Smooth muscle cell (in vitro differentiated cells): ENCODE measurements around the gene PHRF1. TPM values are rescaled to one million over a fixed set of nuclear protein-coding genes. Genes with fewer than 3 reads are reported as not detected.

Experiments used
- DNase-seq: peaks from one replicate; lab custom pipeline; 2025; ENCODE audit not compliant: unreplicated experiment; lab: John Stamatoyannopoulos, UW
- H2AFZ ChIP-seq: fragments of 200-600 bp; sonication (generic); 2 replicates; pipeline ENCODE4 v1.6.0; 2016; ENCODE audit warnings: antibody characterized with exemption, low read depth, mild to moderate bottlenecking
- H3F3A ChIP-seq: fragments of 200-600 bp; sonication (generic); 2 replicates; pipeline ENCODE4 v1.6.0; 2017; ENCODE audit warnings: antibody characterized with exemption, low read depth
- H3K27ac ChIP-seq: fragments of 200-600 bp; sonication (generic); 2 replicates; pipeline ENCODE4 v1.5.1; 2016; ENCODE audit warnings: low read depth, mild to moderate bottlenecking
- H3K27me3 ChIP-seq: fragments of 200-600 bp; sonication (generic); 2 replicates; pipeline ENCODE4 v1.6.1; 2016; ENCODE audit warnings: low read depth, mild to moderate bottlenecking
- H3K36me3 ChIP-seq: fragments of 200-600 bp; sonication (generic); 2 replicates; pipeline ENCODE4 v1.5.1; 2016; ENCODE audit warnings: low read depth
- H3K4me1 ChIP-seq: fragments of 200-600 bp; sonication (generic); 2 replicates; pipeline ENCODE4 v1.5.1; 2016; ENCODE audit warnings: low read depth
- H3K4me2 ChIP-seq: fragments of 200-600 bp; sonication (generic); 2 replicates; pipeline ENCODE4 v1.6.0; 2016; ENCODE audit warnings: mild to moderate bottlenecking
- H3K4me3 ChIP-seq: fragments of 200-600 bp; sonication (generic); 2 replicates; pipeline ENCODE4 v1.5.1; 2016; ENCODE audit warnings: mild to moderate bottlenecking
- H3K79me2 ChIP-seq: fragments of 200-600 bp; sonication (generic); 2 replicates; pipeline ENCODE4 v1.6.0; 2016; ENCODE audit warnings: low read depth, mild to moderate bottlenecking
- H3K9ac ChIP-seq: fragments of 200-600 bp; sonication (generic); 2 replicates; pipeline ENCODE4 v1.6.0; 2016; ENCODE audit warnings: low read depth
- H3K9me3 ChIP-seq: fragments of 200-600 bp; sonication (generic); replicated peaks from 2 replicates; pipeline ENCODE4 v1.5.1; 2016; ENCODE audit warnings: low read depth
- H4K20me1 ChIP-seq: fragments of 200-600 bp; sonication (generic); 2 replicates; pipeline ENCODE4 v1.6.0; 2016; ENCODE audit warnings: low read depth
- WGBS: methylation state at CpG from one replicate; pipeline ENCODE4 v1.1.7; 2016; ENCODE audit warnings: low lambda C conversion rate; 5-methylcytosine and 5-hydroxymethylcytosine counted together
- polyA plus RNA-seq: library from polyadenylated mRNA; unstranded; fragments of >200 nt; fragmentation: Nextera tagmentation; extraction: Ambion mirVana; gene quantifications from 2 replicates; pipeline ENCODE4 v1.2.1, GENCODE V29; 2016
- total RNA-seq: library from RNA; depleted of rRNA; stranded (reverse); fragments of >200 nt; gene quantifications from 2 replicates; pipeline ENCODE4 v1.2.3, GENCODE V29; 2014
- TF ChIP-seq, protein P1 (sequence below): fragments of 200-600 bp; sonication (generic); IDR thresholded peaks from 2 replicates; pipeline ENCODE4 v1.5.1; 2017; ENCODE audit warnings: borderline replicate concordance, mild to moderate bottlenecking, antibody characterized with exemption; ENCODE audit not compliant: insufficient read depth, poor library complexity, severe bottlenecking

The PHRF1 gene
- total and polyA plus RNA-seq, 2 experiments from 2014 or later: 11.6 to 20.2 TPM

DNA sequence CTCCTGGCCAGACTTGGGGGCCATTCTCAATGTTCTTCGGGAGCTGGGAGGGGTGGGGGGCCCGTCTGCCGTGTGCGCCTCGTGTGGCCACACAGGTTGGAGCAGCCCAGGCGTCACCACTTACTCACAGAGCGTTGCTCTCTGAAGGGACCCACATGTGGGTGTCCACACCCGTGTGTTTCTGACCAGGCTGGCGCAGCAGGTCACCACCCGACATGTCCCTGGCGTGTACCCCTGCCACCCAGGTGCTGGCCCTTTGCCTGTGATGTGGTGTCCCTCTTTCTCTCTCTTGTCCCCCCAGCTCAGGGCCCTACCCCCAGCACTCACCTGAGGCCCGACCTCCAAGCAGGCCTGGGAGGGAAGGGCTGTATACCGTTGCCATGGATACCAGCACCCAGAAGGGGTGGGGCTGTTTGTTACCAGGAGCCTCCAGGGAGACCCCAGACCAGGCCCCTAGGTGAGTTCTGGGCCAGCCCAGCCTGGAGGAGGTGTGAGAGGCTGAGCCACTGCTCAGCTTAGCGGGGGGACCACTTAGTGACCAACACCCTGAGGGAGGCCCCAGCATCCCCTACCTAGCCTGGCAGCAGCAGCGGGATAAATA is 17.1 kb upstream of the PHRF1 start:
- Histone ChIP-seq H3K9me3 (no peaks in the 10 kb centered on the region), H2AFZ (no peak overlapping the region), H3K79me2 (no peaks in the 10 kb centered on the region), H3K4me1 (peaks cover 8% of the 10 kb centered on the region), H3K4me2 (no peak overlapping the region), H3K36me3 (no peaks in the 10 kb centered on the region), H3K27me3 (peaks cover 48% of the 10 kb centered on the region), H3F3A (no peaks in the 10 kb centered on the region), H3K27ac (no peak overlapping the region), H3K4me3 (no peak overlapping the region), H4K20me1 (peaks cover 24% of the 10 kb centered on the region), H3K9ac (no peak overlapping the region)
- no peak for DNase-seq
- WGBS: 89% methylated on average over 13 of the region's 15 CpGs
- TF ChIP-seq, protein P1, sequence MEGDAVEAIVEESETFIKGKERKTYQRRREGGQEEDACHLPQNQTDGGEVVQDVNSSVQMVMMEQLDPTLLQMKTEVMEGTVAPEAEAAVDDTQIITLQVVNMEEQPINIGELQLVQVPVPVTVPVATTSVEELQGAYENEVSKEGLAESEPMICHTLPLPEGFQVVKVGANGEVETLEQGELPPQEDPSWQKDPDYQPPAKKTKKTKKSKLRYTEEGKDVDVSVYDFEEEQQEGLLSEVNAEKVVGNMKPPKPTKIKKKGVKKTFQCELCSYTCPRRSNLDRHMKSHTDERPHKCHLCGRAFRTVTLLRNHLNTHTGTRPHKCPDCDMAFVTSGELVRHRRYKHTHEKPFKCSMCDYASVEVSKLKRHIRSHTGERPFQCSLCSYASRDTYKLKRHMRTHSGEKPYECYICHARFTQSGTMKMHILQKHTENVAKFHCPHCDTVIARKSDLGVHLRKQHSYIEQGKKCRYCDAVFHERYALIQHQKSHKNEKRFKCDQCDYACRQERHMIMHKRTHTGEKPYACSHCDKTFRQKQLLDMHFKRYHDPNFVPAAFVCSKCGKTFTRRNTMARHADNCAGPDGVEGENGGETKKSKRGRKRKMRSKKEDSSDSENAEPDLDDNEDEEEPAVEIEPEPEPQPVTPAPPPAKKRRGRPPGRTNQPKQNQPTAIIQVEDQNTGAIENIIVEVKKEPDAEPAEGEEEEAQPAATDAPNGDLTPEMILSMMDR: no peak

DNA sequence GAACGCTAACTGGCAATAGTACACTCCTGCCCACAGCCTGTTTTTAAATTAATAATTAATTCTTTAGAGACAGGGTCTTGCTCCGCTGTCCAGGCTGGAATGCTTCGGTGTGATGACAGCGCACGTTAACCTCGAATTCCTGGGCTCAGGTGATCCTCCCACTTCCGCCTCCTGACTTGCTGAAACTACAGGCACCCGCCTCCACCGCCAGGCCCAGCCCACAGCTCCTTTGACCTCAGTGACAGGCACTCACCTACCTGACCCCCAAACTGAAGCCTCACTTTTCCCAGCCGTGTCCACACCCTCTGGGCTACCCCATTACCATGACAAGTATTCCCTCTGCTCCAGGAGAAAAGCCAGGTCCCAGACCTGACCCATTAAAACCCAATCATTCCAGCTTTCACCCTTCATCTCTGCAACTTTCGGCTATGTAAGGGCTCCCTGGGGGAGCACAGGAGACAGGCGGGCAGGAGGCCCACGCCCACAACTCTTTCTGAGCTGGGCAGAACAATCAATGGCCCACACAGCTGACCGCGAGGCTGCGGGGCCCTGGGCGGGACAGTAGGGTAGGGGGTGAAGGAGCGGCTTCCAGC is 16.5 kb upstream of the PHRF1 start:
- WGBS: 65% methylated on average over 18 of the region's 18 CpGs
- H3K9ac ChIP-seq: no peak overlapping the region
- H3K4me3 ChIP-seq: peak overlapping the region; percentile 82
- H2AFZ ChIP-seq: no peak overlapping the region
- no peaks in the 10 kb centered on the region for H3K36me3 ChIP-seq
- no peaks in the 10 kb centered on the region for H3K79me2 ChIP-seq
- no peak overlapping the region for H3K27ac ChIP-seq
- peaks cover 25% of the 10 kb centered on the region for H4K20me1 ChIP-seq
- TF ChIP-seq, protein P1: no peak
- H3K4me2 ChIP-seq: peak overlapping the region; percentile 98
- H3K9me3 ChIP-seq: no peaks in the 10 kb centered on the region
- peaks cover 41% of the 10 kb centered on the region for H3K27me3 ChIP-seq
- DNase-seq: no peak
- peaks cover 5% of the 10 kb centered on the region for H3K4me1 ChIP-seq
- H3F3A ChIP-seq: no peaks in the 10 kb centered on the region

DNA sequence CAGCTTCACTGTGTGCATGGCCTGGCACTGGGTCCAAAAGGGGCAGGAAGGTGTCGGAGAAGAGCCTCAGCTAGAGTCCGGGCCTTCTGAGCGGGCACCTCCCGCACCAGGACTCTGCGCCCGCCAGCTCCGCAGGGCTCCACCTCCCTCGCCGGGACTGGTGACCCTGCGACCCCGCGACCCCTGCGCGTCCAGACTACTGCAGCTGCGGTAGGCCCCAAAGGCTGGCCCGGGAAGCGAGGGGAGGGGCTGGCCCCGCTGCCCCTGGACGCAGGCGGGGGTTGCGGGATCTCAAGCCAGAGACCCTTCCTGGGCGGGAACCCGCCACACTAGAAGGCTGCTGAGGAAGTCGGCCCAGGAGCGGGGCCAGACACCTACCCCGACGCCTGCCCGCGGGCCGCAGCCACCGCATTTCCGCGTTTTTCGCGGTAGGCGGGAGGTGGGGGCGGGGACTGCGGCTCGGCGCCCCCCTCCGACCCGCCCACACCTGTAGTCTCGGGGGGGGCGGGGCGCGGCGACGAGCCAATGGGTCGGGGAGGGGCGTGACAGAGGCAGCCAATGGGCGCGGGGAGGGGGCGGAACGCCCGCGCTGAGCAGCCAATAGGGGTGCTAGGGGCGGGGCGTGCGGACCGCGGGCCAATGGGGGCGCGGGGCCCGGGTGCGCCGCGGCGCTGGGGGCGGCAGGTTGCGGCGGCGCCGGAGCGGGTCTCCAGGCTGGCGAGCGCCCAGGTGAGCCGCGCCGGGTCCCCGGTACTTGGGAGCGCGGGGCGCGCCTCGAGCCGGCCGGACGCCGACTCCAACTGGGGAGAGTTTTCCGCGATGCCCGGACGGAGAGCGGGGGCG is 15.7 kb upstream of the PHRF1 start, which contains the start of the genes LMNTD2 and RASSF7:
Gene LMNTD2 (minus strand): TSS at position 434 of the 843 bp plus-strand sequence. CDS start 22 bp downstream, at position 412.
Gene RASSF7 (plus strand): TSS at position 666 of the 843 bp plus-strand sequence. CDS start 799 bp downstream, outside the sequence.
- Histone ChIP-seq H3K79me2 (no peaks in the 10 kb centered on the region), H3K9ac (no peak within 1 kb of the TSS), H3K4me1 (peaks cover 5% of the 10 kb centered on the region), H3K27me3 (peaks cover 36% of the 10 kb centered on the region), H3K4me3 (peak within 1 kb of the TSS; percentile 82), H4K20me1 (peaks cover 32% of the 10 kb centered on the region), H3F3A (no peaks in the 10 kb centered on the region), H3K4me2 (peak within 1 kb of the TSS; percentile 98), H3K9me3 (no peaks in the 10 kb centered on the region), H3K27ac (no peak within 1 kb of the TSS), H3K36me3 (no peaks in the 10 kb centered on the region), H2AFZ (peak within 1 kb of the TSS; percentile 37)
- under 1% methylated on average over 52 of the region's 95 CpGs for WGBS
- TF ChIP-seq, protein P1: no peak
- DNase-seq: peak; percentile 77
